Transverse colon (tissue), 4 donors: ENCODE measurements around the gene MX2.

ENCODE experiments used
- CTCF ChIP-seq, 5 experiments: fragments of 200-600 bp in 3 of 5; fragments of 450-650 bp in 2 of 5; sonication (generic) in 3 of 5; IDR thresholded peaks; 1 replicate in 2 of 5; 2 replicates in 3 of 5; pipeline ENCODE4 v1.5.1; 2016 to 2017; ENCODE audit warnings: antibody characterized with exemption in 5 of 5, inconsistent platforms in 3 of 5, mild to moderate bottlenecking in 2 of 5, moderate library complexity in 1 of 5
- EP300 ChIP-seq: sonication (generic); formaldehyde crosslinking; IDR thresholded peaks from one replicate; pipeline ENCODE4 v1.6.1; 2017; ENCODE audit warnings: antibody characterized with exemption, low read depth
- POLR2A ChIP-seq: fragments of 450-650 bp; IDR thresholded peaks from one replicate; pipeline ENCODE4 v1.6.1; 2016; ENCODE audit warnings: antibody characterized with exemption, mild to moderate bottlenecking, moderate library complexity
- POLR2AphosphoS5 ChIP-seq, 3 donors: sonication (generic); formaldehyde crosslinking; IDR thresholded peaks; one replicate each; pipeline ENCODE4 v1.6.1; 2016; ENCODE audit warnings: antibody characterized with exemption in 3 of 3

GRCh38 chr21:41328660-41329607, 32.9 kb upstream of the MX2 start:
- TF ChIP-seq EP300: no peak
- no peak for TF ChIP-seq CTCF (IDR thresholded peaks at IDR 0.05)
- TF ChIP-seq POLR2A: no peak
- no peak for TF ChIP-seq POLR2AphosphoS5 (IDR thresholded peaks at IDR 0.05)
